ENCODE results near the gene ATP12A.

The ATP12A gene

GRCh38 chr13:24632382-24633121, 47.7 kb upstream of the ATP12A start:
- H3K79me2 ChIP-seq (ENCODE audit: low read length): no peaks in the 10 kb centered on the region

GRCh38 chr13:24636776-24637175, 43.4 kb upstream of the ATP12A start:
- no peaks in the 10 kb centered on the region for H3K36me3 ChIP-seq (replicated peaks; ENCODE audit: insufficient read depth, low read length)
- H3K9ac ChIP-seq (ENCODE audit: low read length): no peak overlapping the region
- H3K4me2 ChIP-seq (ENCODE audit: low read depth, low read length): no peak overlapping the region
- H2AFZ ChIP-seq (ENCODE audit: low read length): no peak overlapping the region
- H3K27ac ChIP-seq (ENCODE audit: low read length): no peak overlapping the region
- H3F3A ChIP-seq (ENCODE audit: insufficient read depth, low read length): no peaks in the 10 kb centered on the region
- no peaks in the 10 kb centered on the region for H4K20me1 ChIP-seq (ENCODE audit: insufficient read depth, low read length)
- H3K79me2 ChIP-seq (ENCODE audit: low read length): no peaks in the 10 kb centered on the region
- TF ChIP-seq EZH2 (optimal IDR thresholded peaks at IDR 0.05; ENCODE audit: low read depth, low read length): no peak
- TF ChIP-seq CTCF (IDR thresholded peaks at IDR 0.05; ENCODE audit: low read length): no peak
- TF ChIP-seq EZH2phosphoT487 (IDR thresholded peaks at IDR 0.05; ENCODE audit: low read length): no peak
- H3K9me3 ChIP-seq (replicated peaks; ENCODE audit: insufficient read depth, low read length): no peaks in the 10 kb centered on the region
- no peaks in the 10 kb centered on the region for H3K9me2 ChIP-seq (replicated peaks; ENCODE audit: insufficient read depth, low read length)
- H3K4me3 ChIP-seq (ENCODE audit: low read length): no peak overlapping the region
- H3K4me1 ChIP-seq (ENCODE audit: low read length): no peaks in the 10 kb centered on the region
- no peak for DNase-seq
- no peaks in the 10 kb centered on the region for H3K27me3 ChIP-seq (replicated peaks; ENCODE audit: insufficient read depth, low read length)

More at GRCh38 chr13:24632382-24633121, 47.7 kb upstream of the ATP12A start:
- Histone ChIP-seq H2AFZ (ENCODE audit: low read length) (no peak overlapping the region), H3K9ac (ENCODE audit: low read length) (no peak overlapping the region), H4K20me1 (ENCODE audit: insufficient read depth, low read length) (no peaks in the 10 kb centered on the region), H3K4me2 (ENCODE audit: low read depth, low read length) (no peak overlapping the region), H3K4me1 (ENCODE audit: low read length) (no peaks in the 10 kb centered on the region), H3K27ac (ENCODE audit: low read length) (no peak overlapping the region), H3K4me3 (ENCODE audit: low read length) (no peak overlapping the region), H3F3A (ENCODE audit: insufficient read depth, low read length) (no peaks in the 10 kb centered on the region), H3K27me3 (replicated peaks; ENCODE audit: insufficient read depth, low read length) (no peaks in the 10 kb centered on the region), H3K36me3 (replicated peaks; ENCODE audit: insufficient read depth, low read length) (no peaks in the 10 kb centered on the region), H3K9me3 (replicated peaks; ENCODE audit: insufficient read depth, low read length) (no peaks in the 10 kb centered on the region), H3K9me2 (replicated peaks; ENCODE audit: insufficient read depth, low read length) (no peaks in the 10 kb centered on the region)
- no peak for DNase-seq
- TF ChIP-seq EZH2phosphoT487 (IDR thresholded peaks at IDR 0.05; ENCODE audit: low read length) (no peak), CTCF (IDR thresholded peaks at IDR 0.05; ENCODE audit: low read length) (no peak), EZH2 (optimal IDR thresholded peaks at IDR 0.05; ENCODE audit: low read depth, low read length) (no peak)

- TF ChIP-seq EZH2 (optimal IDR thresholded peaks at IDR 0.05; ENCODE audit: low read depth, low read length): no peak
- TF ChIP-seq CTCF (IDR thresholded peaks at IDR 0.05; ENCODE audit: low read length): no peak
- TF ChIP-seq EZH2phosphoT487 (IDR thresholded peaks at IDR 0.05; ENCODE audit: low read length): no peak
Measured at GRCh38 chr13:24638096-24638495, 42.1 kb upstream of the ATP12A start.

More at GRCh38 chr13:24638096-24638495, 42.1 kb upstream of the ATP12A start:
- Histone ChIP-seq H2AFZ (ENCODE audit: low read length) (no peak overlapping the region), H3K79me2 (ENCODE audit: low read length) (no peaks in the 10 kb centered on the region), H3K36me3 (replicated peaks; ENCODE audit: insufficient read depth, low read length) (no peaks in the 10 kb centered on the region), H3K9me3 (replicated peaks; ENCODE audit: insufficient read depth, low read length) (no peaks in the 10 kb centered on the region), H3K4me1 (ENCODE audit: low read length) (no peaks in the 10 kb centered on the region), H3K4me3 (ENCODE audit: low read length) (no peak overlapping the region), H3F3A (ENCODE audit: insufficient read depth, low read length) (no peaks in the 10 kb centered on the region), H3K27ac (ENCODE audit: low read length) (no peak overlapping the region), H3K9me2 (replicated peaks; ENCODE audit: insufficient read depth, low read length) (no peaks in the 10 kb centered on the region), H4K20me1 (ENCODE audit: insufficient read depth, low read length) (no peaks in the 10 kb centered on the region), H3K9ac (ENCODE audit: low read length) (no peak overlapping the region), H3K27me3 (replicated peaks; ENCODE audit: insufficient read depth, low read length) (no peaks in the 10 kb centered on the region), H3K4me2 (ENCODE audit: low read depth, low read length) (no peak overlapping the region)
- DNase-seq: no peak
